Transverse colon (tissue), 3 donors: ENCODE data around the gene SLC35B4.

Experiments used
- POLR2A ChIP-seq: fragments of 450-650 bp; IDR thresholded peaks from one replicate; pipeline ENCODE4 v1.6.1; 2016; ENCODE audit warnings: antibody characterized with exemption, mild to moderate bottlenecking, moderate library complexity
- TF ChIP-seq, protein P1 (sequence below), 5 experiments: fragments of 200-600 bp in 3 of 5; fragments of 450-650 bp in 2 of 5; sonication (generic) in 3 of 5; IDR thresholded peaks; 1 replicate in 2 of 5; 2 replicates in 3 of 5; pipeline ENCODE4 v1.5.1; 2016 to 2017; ENCODE audit warnings: antibody characterized with exemption in 5 of 5, inconsistent platforms in 3 of 5, mild to moderate bottlenecking in 2 of 5, moderate library complexity in 1 of 5

DNA sequence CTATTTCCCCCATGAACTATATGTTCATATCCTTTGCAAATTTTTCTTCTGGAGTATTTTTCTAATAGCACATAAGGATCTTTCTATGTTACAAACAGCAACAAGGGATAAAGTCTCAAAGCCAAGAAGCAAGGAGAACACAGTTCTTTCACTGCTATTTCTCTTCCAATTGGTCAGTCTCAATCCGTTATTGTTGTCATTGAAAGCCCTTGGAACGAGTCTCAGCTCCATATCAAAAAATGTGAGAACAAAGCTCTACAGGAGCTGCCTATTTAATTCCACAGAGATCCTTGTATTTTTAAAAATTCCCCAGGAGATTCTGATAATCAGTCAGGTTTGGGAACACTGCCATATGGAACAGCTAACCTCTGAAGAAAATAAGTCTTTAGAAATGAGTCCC is 15.7 kb downstream of the SLC35B4 start:
- TF ChIP-seq POLR2A = no peak
- TF ChIP-seq, protein P1, sequence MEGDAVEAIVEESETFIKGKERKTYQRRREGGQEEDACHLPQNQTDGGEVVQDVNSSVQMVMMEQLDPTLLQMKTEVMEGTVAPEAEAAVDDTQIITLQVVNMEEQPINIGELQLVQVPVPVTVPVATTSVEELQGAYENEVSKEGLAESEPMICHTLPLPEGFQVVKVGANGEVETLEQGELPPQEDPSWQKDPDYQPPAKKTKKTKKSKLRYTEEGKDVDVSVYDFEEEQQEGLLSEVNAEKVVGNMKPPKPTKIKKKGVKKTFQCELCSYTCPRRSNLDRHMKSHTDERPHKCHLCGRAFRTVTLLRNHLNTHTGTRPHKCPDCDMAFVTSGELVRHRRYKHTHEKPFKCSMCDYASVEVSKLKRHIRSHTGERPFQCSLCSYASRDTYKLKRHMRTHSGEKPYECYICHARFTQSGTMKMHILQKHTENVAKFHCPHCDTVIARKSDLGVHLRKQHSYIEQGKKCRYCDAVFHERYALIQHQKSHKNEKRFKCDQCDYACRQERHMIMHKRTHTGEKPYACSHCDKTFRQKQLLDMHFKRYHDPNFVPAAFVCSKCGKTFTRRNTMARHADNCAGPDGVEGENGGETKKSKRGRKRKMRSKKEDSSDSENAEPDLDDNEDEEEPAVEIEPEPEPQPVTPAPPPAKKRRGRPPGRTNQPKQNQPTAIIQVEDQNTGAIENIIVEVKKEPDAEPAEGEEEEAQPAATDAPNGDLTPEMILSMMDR (IDR thresholded peaks at IDR 0.05) = no peak
